GM19351 (cell line): ENCODE results near the gene AIFM3.

Experiments used
- ATAC-seq: cut with Tn5 transposase; IDR thresholded peaks from one replicate; pipeline ENCODE4 v1.9.1; 2021; ENCODE audit warnings: mild to moderate bottlenecking, moderate library complexity; ENCODE audit not compliant: unreplicated experiment

Gene AIFM3

GRCh38 chr22:20974336-20974955, 7.4 kb downstream of the AIFM3 start:
- no peak for ATAC-seq

GRCh38 chr22:20975541-20976290, 8.7 kb downstream of the AIFM3 start:
- no peak for ATAC-seq

- ATAC-seq, result no peak
These were observed 9.3 kb downstream of the AIFM3 start for GRCh38 chr22:20976291-20976877.

- ATAC-seq, result no peak
These were observed 10.0 kb downstream of the AIFM3 start for GRCh38 chr22:20977019-20977418.

- no peak for ATAC-seq
These were observed 10.6 kb downstream of the AIFM3 start for GRCh38 chr22:20977516-20978170.

- ATAC-seq, result no peak
These were observed 11.4 kb downstream of the AIFM3 start for GRCh38 chr22:20978419-20978818.

- ATAC-seq, result no peak
These were observed 12.3 kb downstream of the AIFM3 start for GRCh38 chr22:20979243-20979809.

GRCh38 chr22:20979940-20980453, 12.9 kb downstream of the AIFM3 start:
- no peak for ATAC-seq

GRCh38 chr22:20980523-20980922, 13.5 kb downstream of the AIFM3 start:
- ATAC-seq, result no peak

GRCh38 chr22:20980938-20981722, 14.1 kb downstream of the AIFM3 start:
- no peak for ATAC-seq

- ATAC-seq, result peak; percentile 81
These were observed 14.9 kb downstream of the AIFM3 start, which contains the start of gene LZTR1 for GRCh38 chr22:20981787-20982562. LZTR1 (plus strand) TSS chr22:20982297; CDS start chr22:20982372, 75 bp downstream.

- peak; percentile 12 for ATAC-seq
These were observed 15.5 kb downstream of the AIFM3 start for GRCh38 chr22:20982563-20982882.

- ATAC-seq, result no peak
These were observed 16.2 kb downstream of the AIFM3 start for GRCh38 chr22:20983081-20983771.

- ATAC-seq, result no peak
These were observed 18.7 kb downstream of the AIFM3 start for GRCh38 chr22:20985720-20986119.

GRCh38 chr22:20986365-20986764, 19.3 kb downstream of the AIFM3 start:
- ATAC-seq, result no peak

- no peak for ATAC-seq
These were observed 20.3 kb downstream of the AIFM3 start for GRCh38 chr22:20987375-20987774.

- no peak for ATAC-seq
These were observed 21.7 kb downstream of the AIFM3 start for GRCh38 chr22:20988573-20989322.
